Activated naive CD4-positive, alpha-beta T cell treated with anti-CD3 and anti-CD28 coated beads, Interleukin-2, amount 50 U/mL, for 24 hours (primary cell): ENCODE results near the gene CSAD.
"Not testable (repeated sequence)": the region's sequence is repeated elsewhere in the genome, so short reads cannot be mapped to it uniquely, and the experiment has no call there.

Experiments used
- H3K27ac Mint-ChIP-seq: one replicate; pipeline ENCODE4 v1.8.0; 2021; ENCODE audit warnings: mild to moderate bottlenecking, mixed read lengths
- H3K27me3 Mint-ChIP-seq: one replicate; pipeline ENCODE4 v1.8.0; 2021; ENCODE audit warnings: mixed read lengths
- H3K36me3 Mint-ChIP-seq: one replicate; pipeline ENCODE4 v1.8.0; 2021; ENCODE audit warnings: mixed read lengths
- H3K4me1 Mint-ChIP-seq: one replicate; pipeline ENCODE4 v1.8.0; 2021; ENCODE audit warnings: mixed read lengths
- H3K4me3 Mint-ChIP-seq: one replicate; pipeline ENCODE4 v1.8.0; 2021; ENCODE audit warnings: mild to moderate bottlenecking, mixed read lengths
- H3K9me3 Mint-ChIP-seq: one replicate; pipeline ENCODE4 v1.8.0; 2021; ENCODE audit warnings: mixed read lengths

CSAD gene

DNA sequence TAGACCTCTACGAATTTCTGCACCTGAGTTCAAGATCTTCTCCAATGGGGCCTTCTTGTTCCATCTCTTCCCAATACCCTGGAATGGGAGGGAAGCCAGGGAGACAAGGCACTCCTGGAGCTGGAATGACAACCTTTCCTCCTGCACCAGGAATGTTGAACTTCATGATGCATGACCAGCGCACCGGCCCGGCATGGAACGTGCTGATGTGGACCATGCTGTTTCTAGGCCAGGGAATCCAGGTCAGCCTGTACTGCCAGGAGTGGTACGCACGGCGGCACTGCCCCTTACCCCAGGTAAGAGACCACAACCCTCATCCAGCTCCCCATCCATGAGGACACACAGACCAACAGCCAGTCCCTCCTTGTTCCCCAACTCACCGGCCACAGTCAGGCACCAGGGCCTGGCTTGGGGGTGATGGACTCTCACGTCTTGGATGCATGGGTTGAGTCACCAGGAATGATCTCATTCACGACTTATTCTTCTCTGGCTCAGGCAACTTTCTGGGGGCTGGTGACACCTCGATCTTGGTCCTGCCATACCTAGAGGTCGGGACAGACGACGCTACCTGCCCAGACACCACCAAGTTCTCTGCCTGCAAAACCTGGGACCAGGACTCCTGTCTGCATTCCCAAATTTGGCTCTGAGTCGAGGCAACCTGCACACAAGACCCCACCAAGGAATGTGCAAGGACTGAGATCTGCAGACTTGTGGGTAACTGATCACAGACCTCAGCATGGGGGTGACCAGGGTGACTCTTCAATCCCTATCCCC lies 57.0 kb downstream of the CSAD start:
- Mint-ChIP-seq H3K9me3 (no peaks in the 10 kb centered on the region), H3K27me3 (peaks cover 2% of the 10 kb centered on the region), H3K4me3 (no peak overlapping the region), H3K27ac (no peak overlapping the region), H3K36me3 (no peaks in the 10 kb centered on the region), H3K4me1 (peaks cover 4% of the 10 kb centered on the region)

DNA sequence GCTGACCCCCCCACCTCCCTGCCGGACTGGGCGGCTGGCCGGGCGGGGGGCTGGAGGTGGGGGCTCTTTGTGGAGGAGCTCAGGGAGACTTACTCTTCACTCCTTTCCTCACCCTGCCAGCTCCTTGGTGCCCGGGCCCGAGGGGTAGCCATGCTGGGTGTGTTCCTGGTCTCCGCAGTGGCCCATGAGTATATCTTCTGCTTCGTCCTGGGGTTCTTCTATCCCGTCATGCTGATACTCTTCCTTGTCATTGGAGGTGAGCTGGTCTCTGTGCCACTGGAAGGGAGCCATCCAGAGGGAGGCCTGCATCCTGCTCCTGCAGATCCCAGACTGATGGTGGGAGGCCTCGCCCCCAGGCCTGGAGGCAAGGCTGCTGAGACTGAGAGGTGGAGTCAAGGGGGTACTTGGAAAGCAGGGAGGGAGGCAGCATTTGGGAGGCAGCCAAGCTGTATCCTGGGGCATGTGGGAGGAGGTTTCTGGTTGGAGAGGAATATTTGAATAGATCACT lies 57.7 kb downstream of the CSAD start:
- H3K4me3 Mint-ChIP-seq = no peak overlapping the region
- no peaks in the 10 kb centered on the region for H3K9me3 Mint-ChIP-seq
- no peak overlapping the region for H3K27ac Mint-ChIP-seq
- H3K4me1 Mint-ChIP-seq = peaks cover 4% of the 10 kb centered on the region
- H3K36me3 Mint-ChIP-seq = no peaks in the 10 kb centered on the region
- H3K27me3 Mint-ChIP-seq = peaks cover 2% of the 10 kb centered on the region

DNA sequence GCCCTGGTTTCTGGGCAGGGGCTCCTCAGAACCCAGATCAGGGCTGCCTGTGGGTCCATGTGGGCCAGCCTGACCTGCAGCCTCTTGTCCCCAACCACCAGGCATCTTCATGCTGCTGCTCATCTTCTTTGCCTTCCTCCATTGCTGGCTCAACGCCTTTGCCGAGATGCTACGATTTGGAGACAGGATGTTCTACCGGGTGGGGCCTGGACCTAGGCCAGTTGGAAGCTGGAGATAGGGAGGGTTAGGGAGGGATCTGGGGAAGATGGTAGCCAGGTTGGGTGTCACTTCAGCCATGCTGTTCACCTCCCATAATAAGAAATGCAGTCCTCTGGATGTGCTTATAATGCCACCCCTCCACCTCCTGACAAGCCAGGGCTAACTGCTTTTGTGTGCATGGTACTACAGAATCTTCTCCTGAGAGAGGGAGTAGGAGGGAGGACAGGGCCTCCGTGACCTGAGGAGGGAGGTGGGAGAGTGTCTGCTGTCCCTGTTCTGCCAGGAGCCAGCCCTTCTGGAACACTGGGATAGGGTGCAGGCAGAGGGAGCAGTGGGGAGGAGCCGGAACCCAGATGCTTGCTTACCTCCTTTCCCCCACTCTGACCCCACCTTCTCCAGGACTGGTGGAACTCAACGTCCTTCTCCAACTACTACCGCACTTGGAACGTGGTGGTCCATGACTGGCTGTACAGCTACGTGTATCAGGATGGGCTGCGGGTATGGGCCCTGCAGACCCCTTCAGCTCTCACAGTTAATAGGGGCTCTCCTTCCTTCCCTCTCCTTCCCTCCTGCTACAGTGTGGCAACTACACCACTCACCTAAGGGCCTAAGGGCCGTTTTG lies 59.8 kb downstream of the CSAD start:
- no peaks in the 10 kb centered on the region for H3K4me1 Mint-ChIP-seq
- no peaks in the 10 kb centered on the region for H3K36me3 Mint-ChIP-seq
- no peak overlapping the region for H3K27ac Mint-ChIP-seq

DNA sequence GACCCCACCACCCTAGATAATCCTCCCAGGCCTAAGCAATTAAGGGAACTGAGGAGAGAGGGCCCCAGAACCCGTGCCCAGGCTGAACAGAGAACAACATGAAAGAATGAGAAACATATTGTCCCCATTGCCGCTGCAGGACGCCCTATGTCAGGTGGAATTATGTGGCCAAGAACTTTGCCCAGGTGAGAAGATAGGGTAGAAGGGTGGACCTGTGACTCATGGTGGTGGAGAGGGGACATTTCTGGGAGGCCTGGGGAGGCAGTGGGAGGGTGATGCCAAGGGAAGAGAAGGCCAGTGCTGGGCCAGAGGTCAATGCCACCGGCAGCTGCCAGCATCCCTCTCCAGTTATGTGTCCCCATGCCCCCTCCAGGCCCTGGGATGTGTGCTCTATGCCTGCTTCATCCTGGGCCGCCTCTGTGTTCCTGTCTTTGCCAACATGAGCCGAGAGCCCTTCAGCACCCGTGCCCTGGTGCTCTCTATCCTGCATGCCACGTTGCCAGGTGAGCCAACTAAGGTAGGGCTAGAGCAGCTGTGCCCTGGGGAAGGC lies 61.9 kb downstream of the CSAD start:
- Mint-ChIP-seq H3K27ac (no peak overlapping the region), H3K9me3 (no peaks in the 10 kb centered on the region)

More for the DNA sequence above, 59.8 kb downstream of the CSAD start:
- no peaks in the 10 kb centered on the region for H3K9me3 Mint-ChIP-seq
- no peak overlapping the region for H3K4me3 Mint-ChIP-seq
- H3K27me3 Mint-ChIP-seq = no peaks in the 10 kb centered on the region

DNA sequence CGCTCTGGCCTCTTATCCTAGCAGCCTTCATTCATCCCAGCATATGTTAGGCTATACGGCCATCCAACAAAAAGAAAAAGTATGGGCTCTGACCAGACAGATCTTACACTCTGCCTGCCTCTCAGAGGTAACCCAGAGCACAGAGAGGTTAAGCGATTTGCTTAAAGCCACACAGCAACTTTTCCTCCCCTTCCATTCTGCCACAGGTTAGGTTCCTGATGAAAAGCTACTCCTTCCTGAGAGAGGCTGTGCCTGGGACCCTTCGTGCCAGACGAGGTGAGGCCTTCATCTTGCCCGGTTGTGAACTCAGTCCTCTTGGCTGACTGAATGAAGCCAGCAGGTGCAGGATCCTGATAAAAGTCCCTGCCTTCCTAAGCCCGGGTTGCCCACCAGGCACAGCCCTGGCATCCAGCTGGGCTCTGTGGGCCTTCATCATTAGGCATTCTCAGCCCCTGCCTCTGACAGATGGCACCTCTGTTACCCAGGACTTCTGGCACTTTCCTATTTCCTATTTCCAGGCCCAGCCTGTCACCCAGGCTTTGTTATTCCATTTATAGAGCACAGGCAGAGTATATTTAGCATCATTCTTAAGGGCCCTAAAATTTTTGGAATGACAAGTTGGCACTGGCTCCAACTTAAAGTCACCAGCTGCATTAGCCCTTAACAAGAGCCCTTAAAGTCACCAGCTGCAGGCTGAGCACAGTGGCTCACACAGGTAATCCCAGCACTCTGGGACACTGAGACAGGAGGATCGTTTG lies 64.7 kb downstream of the CSAD start:
- Mint-ChIP-seq H3K4me1 (no peaks in the 10 kb centered on the region), H3K27ac (no peak overlapping the region), H3K4me3 (no peak overlapping the region), H3K36me3 (no peaks in the 10 kb centered on the region), H3K9me3 (no peaks in the 10 kb centered on the region), H3K27me3 (no peaks in the 10 kb centered on the region)

More for the DNA sequence above, 61.9 kb downstream of the CSAD start:
- Mint-ChIP-seq H3K4me1 (no peaks in the 10 kb centered on the region), H3K36me3 (no peaks in the 10 kb centered on the region), H3K4me3 (no peak overlapping the region), H3K27me3 (no peaks in the 10 kb centered on the region)

DNA sequence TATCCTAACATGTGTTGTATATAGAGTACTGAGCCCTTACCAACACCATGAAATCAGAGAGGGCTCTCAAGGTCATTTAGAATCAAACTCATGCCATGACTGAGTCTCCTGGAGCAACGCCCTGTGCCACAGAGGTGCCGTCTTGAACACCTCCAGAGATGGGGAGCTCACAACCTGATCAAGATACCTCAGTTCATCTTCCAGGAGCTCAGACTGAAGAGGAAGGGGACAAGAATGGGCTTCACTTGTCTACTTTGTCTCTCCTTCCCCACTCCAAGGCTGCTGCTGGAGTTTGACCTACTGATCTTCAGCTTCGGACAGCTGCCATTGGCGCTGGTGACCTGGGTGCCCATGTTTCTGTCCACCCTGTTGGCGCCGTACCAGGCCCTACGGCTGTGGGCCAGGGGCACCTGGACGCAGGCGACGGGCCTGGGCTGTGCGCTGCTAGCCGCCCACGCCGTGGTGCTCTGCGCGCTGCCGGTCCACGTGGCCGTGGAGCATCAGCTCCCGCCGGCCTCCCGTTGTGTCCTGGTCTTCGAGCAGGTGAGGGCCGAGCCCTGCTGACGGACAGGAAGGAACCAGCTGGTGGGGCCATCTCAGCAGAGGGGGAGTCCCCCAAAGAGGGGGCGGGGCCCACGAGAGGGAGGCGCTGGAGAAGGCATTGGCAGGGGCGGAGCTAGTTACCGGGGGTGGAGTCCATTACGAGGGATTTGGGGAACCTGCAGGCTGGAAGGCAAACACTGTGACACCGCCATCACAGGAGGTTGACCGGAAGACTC lies 65.4 kb downstream of the CSAD start:
- H3K9me3 Mint-ChIP-seq = no peaks in the 10 kb centered on the region
- no peaks in the 10 kb centered on the region for H3K36me3 Mint-ChIP-seq
- H3K4me1 Mint-ChIP-seq = no peaks in the 10 kb centered on the region
- H3K4me3 Mint-ChIP-seq = no peak overlapping the region
- no peaks in the 10 kb centered on the region for H3K27me3 Mint-ChIP-seq
- no peak overlapping the region for H3K27ac Mint-ChIP-seq

DNA sequence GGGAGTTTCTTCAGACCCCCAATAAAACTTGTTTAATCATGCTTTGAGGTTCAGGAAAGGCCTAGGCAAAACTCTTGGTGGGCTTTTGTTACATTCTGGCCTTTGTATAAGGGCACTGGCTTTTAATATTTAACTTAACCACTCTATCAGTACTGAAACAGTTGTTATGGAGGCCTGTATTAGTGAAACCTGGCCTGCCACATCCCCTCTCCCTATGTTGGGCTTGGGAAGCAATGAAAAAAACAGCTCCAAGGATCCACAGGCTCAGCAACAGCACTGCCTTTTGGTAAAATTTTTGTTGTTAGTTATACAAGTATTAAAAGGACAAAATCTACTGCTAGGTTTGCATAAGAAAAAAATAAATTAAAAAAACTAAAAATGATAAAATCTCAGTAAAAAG lies 66.8 kb downstream of the CSAD start:
- Mint-ChIP-seq H3K27ac (no peak overlapping the region), H3K4me3 (no peak overlapping the region), H3K36me3 (no peaks in the 10 kb centered on the region), H3K4me1 (no peaks in the 10 kb centered on the region), H3K27me3 (no peaks in the 10 kb centered on the region), H3K9me3 (no peaks in the 10 kb centered on the region)

DNA sequence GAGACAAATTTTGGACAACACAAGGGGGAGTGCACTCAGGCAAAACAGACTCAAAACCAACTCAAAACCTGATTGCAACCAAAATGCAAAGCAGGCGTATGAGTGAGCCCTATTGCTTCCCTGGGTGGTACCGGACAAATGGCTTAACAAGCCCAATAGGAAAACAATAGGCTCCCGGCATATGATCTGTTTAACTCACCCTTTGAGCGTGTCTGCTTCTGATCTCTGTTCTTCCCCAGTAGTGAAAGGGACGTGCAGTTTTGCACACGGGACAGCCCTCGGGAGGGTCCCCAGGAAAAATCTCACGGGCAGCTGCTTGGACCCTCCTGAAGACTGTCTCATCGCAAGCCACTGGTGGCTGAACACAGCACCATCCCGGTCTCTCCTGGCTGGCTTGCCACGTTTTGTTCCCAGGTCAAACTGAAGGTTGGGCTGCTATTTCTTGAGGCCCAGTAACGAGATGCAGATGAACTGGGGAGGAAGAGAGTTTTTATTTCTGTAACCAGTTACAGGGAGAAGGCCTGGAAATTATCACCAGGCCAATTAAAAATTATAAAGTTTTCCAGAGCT lies 67.5 kb downstream of the CSAD start:
- Mint-ChIP-seq H3K9me3 (no peaks in the 10 kb centered on the region), H3K27me3 (no peaks in the 10 kb centered on the region), H3K4me3 (no peak overlapping the region), H3K27ac (no peak overlapping the region), H3K36me3 (no peaks in the 10 kb centered on the region), H3K4me1 (no peaks in the 10 kb centered on the region)

GRCh38 chr12:53112431-53112830 lies 68.3 kb downstream of the CSAD start:
- H3K4me1 Mint-ChIP-seq, H3K27ac Mint-ChIP-seq, H3K9me3 Mint-ChIP-seq, H3K4me3 Mint-ChIP-seq, H3K36me3 Mint-ChIP-seq, H3K27me3 Mint-ChIP-seq: not testable (repeated sequence)
